HFF-Myc (cell line): ENCODE measurements around the gene RPS3.
A peak's percentile ranks its signal among the peaks of the same experiment; 100 is the strongest.

ENCODE experiments used
- DNase-seq: peaks from one replicate; pipeline ENCODE4 v3.0.0-alpha.2; 2011; ENCODE audit warnings: low read depth; ENCODE audit errors: extremely low read depth
- H3K4me3 ChIP-seq: replicated peaks from 2 replicates; pipeline ENCODE4 v1.5.1; 2011; ENCODE audit warnings: low read depth, mild to moderate bottlenecking, control low read depth, low read length
- TF ChIP-seq, protein P1 (sequence below): IDR thresholded peaks from 2 replicates; pipeline ENCODE4 v1.5.1; 2012; ENCODE audit warnings: mild to moderate bottlenecking, low read depth, low read length, control low read depth; ENCODE audit errors: missing control alignments

RPS3 gene

DNA sequence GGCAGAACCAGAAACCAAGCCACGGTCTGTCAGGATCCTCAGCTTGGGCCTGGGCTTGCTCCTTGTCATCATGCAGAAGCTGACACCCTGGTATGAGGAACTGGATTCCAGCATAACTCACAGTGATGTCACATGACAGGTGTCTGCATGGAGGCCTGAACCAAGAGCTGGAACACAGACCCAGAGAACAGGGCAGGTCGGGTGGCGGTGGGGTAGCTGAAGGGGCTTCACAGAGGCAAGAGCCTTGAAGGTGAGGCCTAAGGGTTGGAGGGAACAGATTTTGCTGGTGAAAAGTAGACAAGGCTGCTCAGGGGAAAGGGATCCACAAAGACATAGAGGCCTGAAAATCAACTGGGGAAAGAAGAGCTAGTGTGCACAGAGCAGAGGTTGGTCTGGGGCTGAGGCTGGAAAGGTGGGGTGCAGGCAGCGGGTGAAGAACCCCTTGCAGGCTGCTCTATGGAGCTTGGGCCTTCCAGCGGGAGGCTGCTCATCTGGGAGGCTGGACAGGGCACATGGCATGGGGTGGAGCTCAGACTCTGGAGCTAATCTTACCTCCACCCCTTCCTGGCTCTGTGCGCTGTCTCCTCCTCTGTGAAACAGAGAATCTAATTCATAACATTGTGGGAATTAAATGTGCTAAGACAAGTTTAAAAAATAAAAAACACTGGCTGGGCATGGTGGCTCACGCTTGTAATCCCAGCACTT, 18.4 kb upstream of the RPS3 start:
- no peak for DNase-seq

DNA sequence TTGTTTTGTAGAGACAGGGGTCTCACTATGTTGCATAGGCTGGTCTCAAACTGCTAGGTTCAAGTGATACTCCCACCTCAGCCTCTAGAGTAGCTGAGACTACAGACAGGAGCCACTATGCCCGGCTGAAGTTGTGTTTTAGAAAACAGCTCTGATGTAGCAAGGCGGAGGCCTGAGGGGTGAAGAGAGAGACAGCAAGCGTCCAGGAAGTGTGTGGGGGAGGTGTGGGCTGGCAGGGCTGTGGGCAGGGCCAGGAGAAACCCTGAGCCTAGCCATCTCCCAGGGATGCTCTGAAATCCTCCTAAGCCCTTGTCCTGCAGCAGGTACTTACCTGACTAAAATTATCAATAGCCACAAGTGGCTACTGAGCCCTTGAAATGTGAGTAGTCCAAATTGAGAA, 16.1 kb upstream of the RPS3 start:
- no peak overlapping the region for H3K4me3 ChIP-seq
- DNase-seq, result no peak
- TF ChIP-seq, protein P1, sequence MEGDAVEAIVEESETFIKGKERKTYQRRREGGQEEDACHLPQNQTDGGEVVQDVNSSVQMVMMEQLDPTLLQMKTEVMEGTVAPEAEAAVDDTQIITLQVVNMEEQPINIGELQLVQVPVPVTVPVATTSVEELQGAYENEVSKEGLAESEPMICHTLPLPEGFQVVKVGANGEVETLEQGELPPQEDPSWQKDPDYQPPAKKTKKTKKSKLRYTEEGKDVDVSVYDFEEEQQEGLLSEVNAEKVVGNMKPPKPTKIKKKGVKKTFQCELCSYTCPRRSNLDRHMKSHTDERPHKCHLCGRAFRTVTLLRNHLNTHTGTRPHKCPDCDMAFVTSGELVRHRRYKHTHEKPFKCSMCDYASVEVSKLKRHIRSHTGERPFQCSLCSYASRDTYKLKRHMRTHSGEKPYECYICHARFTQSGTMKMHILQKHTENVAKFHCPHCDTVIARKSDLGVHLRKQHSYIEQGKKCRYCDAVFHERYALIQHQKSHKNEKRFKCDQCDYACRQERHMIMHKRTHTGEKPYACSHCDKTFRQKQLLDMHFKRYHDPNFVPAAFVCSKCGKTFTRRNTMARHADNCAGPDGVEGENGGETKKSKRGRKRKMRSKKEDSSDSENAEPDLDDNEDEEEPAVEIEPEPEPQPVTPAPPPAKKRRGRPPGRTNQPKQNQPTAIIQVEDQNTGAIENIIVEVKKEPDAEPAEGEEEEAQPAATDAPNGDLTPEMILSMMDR, result no peak

More for the DNA sequence above, 18.4 kb upstream of the RPS3 start:
- H3K4me3 ChIP-seq, result no peak overlapping the region
- TF ChIP-seq, protein P1, result no peak

DNA sequence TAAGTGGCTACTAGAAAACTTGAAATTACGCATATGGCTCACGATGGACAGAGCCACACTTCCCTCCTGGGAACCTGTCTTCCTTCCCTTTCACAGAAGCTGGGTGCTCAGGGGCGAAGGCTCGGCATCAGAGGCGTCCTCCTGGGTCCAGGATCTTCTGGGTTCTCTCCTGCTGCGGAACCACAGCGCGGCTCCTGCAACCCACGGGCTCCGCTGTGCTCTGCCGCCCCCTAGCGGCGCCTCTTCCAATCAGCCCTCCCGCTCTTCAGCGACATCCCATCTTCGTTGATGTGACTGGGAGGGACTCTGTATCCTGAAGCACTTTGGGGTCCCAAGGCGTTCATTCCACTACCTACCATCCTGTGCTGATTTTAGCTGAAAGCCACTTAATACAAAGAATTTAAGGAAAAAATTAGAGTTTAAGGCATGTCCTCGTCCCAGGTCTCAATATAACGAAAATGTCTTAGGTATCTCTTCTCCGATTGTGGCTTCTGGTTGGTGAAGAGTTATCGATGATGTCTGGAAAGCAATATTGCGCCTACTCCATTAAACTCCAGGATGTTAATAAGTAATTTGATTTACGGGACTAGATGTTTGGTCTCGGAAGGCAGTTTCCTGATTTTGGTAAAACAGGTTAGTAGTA, 14.8 kb upstream of the RPS3 start:
- TF ChIP-seq, protein P1, result peak; percentile 98
- DNase-seq, result no peak
- H3K4me3 ChIP-seq, result no peak overlapping the region

DNA sequence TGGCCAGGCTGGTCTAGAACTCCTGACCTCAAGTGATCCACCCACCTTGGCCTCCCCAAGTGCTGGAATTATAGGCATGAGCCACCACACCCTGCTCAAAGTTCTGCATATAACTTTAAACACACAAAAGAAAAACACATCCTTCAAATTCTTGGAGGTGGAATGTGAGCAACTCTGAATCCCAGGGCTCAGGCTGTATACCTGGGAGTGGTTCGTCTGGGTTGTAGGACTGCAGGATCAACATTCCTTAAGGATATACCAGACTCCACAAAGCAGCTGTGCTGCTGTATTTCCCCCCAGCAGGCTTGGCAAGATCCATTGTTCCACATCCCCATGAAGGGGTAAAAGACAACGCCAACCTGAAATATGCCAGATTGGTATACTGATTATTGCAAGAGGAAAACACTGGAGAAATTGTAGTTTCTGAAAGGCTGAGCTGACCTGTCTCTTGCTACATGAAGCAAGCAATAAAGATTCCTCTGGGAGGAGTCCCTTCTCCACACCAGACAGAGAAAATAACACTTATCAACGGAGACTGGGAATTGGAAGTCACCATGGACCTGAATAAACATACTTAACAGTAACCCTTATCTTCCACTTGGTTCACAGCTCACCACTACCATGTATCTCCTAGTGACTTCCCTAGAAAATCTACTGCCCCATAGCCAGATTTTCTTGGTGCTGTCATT, 12.2 kb upstream of the RPS3 start:
- DNase-seq, result no peak
- TF ChIP-seq, protein P1, result no peak
- H3K4me3 ChIP-seq, result no peak overlapping the region

DNA sequence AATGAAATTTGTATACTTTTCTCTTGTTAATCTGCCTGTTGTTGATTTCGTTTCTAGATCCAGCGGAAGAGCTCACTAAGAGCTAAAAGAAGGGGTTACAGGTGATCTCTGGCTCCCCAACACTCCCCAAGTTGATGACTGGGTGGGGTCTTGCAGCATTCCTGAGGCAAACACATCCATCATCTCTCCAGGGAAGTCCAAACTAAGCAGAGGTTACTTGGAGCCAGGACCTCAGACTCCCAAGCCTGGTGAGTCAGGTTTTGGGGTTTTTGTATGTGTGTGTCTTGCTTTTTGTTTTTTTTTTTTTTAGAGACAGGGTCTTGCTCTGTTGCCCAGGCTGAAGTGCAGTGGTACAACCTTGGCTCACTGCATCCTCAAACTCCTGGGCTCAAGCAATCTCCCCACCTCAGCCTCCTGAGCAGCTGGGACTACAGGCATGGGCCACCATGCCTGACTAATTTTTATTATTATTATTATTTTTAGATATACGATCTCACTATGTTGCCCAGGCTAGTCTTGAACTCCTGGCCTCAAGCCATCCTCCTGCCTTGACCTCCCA, 11.5 kb upstream of the RPS3 start:
- TF ChIP-seq, protein P1, result no peak
- no peak overlapping the region for H3K4me3 ChIP-seq
- no peak for DNase-seq

DNA sequence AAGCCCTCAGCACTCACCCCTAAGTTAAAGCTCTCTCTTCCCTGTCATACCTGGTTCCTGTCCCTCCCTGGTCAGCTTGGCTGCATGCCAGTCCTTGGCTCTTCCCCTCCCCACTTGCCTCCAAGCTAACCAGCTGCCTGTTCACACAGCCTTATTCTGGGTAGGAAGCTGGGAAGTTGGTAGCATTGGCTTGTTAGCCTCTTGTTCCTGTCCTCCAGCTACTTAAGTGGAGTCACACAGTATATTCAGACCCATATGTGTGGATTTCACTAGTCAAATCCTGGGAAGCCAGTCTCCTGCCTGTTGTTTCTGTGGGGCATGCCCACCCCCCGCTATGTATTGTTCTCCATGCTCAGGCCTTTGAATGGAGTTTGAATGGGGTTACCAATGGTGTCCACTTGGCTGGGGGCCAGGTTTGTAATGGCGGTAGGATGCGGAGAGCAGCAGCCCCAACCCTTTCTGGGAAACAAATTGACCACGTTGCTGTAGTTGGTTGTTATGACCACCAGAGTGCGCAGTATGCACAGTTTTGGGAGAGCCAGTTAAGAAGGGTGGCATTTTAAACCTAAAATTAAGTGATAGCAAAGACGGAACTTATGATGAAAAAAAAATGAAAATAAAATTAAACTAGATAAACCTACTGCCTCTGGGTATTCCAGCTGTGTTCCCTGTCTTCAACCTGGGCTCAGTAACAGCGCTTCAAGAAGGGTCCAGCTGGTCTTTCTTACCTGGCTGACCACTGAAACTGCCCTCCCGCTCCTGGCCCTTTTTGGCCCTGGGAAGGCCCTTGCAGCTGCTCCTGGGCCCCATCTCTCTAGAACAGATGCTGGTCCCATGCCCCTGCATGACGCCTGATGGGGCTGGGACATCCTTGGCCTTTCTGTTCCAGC, 10.7 kb upstream of the RPS3 start:
- TF ChIP-seq, protein P1, result peak; percentile 79
- DNase-seq, result peak; percentile 79
- no peak overlapping the region for H3K4me3 ChIP-seq
